ENCODE data around the gene SSBP4. TPM values are rescaled to one million over a fixed set of nuclear protein-coding genes. Genes with fewer than 3 reads are reported as not detected.

SSBP4 gene
- total RNA-seq, 2 experiments from 2014 or later: 198 to 204 TPM

DNA sequence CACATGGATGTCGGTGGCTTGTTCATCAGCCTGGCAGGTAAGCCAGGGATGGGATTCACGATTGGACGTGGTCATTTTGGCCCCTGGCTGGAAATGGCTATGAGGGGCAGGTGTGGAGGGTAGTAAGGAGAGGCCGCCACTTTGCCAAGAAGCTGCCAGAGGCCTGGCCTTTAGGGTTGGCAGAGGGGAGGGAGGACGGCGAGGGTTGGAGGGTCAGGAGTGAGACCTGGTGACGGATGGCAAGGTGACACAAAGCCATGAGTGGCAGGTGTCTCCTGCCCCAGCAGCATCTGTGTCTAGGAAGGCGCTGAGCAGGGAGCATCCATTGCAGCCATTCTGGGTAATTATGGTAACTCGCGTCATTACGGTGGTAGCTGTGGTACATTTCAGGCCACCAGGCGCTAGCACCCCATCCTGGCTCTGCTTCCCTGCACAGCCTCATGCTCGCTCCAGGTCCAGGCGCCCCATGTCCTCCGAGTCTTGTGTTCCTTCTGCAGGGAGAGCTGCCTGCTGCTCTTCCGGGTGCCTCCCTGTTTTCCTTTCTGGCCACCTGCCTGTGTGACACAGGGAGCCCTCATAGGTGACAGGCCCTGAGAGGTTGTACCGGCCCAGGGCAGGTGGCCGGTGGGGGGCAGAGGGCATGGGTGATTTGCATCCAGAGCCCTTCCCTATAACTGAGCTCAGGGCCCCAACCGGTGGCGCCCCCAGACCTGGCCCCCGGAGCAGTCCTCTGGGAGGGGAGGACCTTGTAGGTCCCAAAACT lies 4.2 kb downstream of the SSBP4 start:
- Mint-ChIP-seq H3K9me3 (ENCODE audit: insufficient read depth) (no peaks in the 10 kb centered on the region), H3K36me3 (ENCODE audit: low read depth) (peaks cover 32% of the 10 kb centered on the region), H3K4me3 (peak overlapping the region; percentile 93), H3K4me1 (ENCODE audit: low read depth) (peaks cover 77% of the 10 kb centered on the region), H3K27ac (peak overlapping the region; percentile 85), H3K27me3 (ENCODE audit: low read depth) (no peaks in the 10 kb centered on the region)
- POLR2A ChIA-PET: interaction anchor here (1.0 to 2.2 kb wide), 3 partner anchors 10 to 142 kb away, joined by 4 to 7 read pairs (median 5); partner anchors contain the start of gene JUND
- no peak for DNase-seq
- ATAC-seq: no peak
- CTCF ChIA-PET: no interaction called here

DNA sequence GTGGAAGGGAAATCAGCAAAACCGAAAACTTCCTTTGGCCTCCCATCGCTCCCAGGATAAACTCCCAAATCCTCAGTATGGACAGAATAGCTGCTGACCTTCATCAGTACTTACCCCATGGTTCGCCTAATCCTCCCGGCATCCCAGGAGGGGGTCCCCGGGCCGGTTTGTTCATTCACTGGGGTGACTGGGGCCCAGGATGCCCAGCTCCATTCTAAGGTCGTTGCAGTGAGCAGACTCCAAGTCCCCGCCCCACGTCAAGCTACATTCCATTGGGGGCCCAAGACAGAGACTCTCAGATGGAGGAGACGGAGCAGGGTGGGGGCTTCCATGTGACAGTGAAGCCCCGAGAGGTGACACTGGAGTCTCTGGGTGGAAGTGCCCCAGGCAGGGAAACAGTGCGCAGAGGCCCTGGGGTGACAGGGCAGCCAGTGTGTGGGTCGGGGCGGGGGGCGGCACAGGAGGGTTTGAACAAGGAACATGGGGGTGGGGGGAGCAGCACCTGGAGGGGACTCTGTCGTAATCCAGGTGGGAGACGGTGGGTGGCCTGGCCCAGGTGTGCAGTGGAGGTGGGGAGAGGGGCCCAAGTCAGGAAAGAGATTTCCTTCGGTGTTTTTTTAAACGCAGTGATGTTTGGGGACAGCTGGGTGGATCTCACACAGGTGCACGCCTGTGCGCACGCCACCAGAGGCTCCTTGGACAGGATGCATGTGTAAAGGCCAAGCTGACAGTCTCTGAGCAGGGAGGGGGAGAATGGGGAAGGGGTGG lies 5.1 kb downstream of the SSBP4 start:
- ChIA-PET POLR2A (interaction anchor here (1.0 to 1.2 kb wide), 2 partner anchors 10 to 102 kb away, joined by 4 to 5 read pairs; no protein-coding TSS in a partner anchor), CTCF (interaction anchor here (1.4 kb wide), 1 partner anchor 36 kb away, joined by 4 read pairs; no protein-coding TSS in a partner anchor)
- Mint-ChIP-seq H3K4me3 (peak overlapping the region; percentile 13), H3K9me3 (ENCODE audit: insufficient read depth) (no peaks in the 10 kb centered on the region), H3K4me1 (ENCODE audit: low read depth) (peaks cover 75% of the 10 kb centered on the region), H3K27me3 (ENCODE audit: low read depth) (no peaks in the 10 kb centered on the region), H3K27ac (peak overlapping the region; percentile 57), H3K36me3 (ENCODE audit: low read depth) (peaks cover 32% of the 10 kb centered on the region)
- ATAC-seq (no peak), DNase-seq (no peak)

DNA sequence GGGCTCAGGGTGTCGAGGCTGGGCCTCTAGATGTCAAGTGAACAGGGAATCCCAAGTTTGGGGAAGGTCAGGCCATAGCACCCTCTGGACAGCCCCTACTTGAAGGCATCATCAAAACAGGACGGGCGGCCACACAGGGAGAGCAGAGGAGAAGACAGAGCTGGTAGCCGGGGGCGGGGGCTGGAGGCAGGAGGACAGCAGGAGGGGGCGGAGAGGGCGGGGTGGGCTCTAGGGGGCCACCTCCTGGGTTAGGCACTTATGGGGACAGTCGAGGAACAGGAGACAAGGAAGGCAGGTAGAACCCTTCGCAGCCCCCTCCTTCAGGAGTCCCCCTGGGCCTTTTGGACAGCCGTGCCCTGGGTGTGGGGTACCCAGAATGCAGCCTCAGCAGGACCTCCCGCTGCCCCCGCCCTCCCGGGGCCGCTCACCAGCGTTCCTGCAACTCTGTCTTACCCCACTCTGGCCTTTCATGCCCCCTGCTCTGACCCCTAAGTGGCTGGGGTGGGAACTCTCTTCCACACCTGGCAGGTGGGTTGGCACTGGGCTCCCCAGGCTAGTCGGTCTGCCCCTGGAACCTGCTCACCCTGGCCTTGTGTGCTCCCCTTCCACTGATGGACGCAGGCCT lies 5.8 kb downstream of the SSBP4 start:
- Mint-ChIP-seq H3K4me1 (ENCODE audit: low read depth) (peaks cover 82% of the 10 kb centered on the region), H3K27ac (peak overlapping the region; percentile 34), H3K27me3 (ENCODE audit: low read depth) (no peaks in the 10 kb centered on the region), H3K9me3 (ENCODE audit: insufficient read depth) (no peaks in the 10 kb centered on the region), H3K4me3 (no peak overlapping the region), H3K36me3 (ENCODE audit: low read depth) (peaks cover 32% of the 10 kb centered on the region)
- ATAC-seq: no peak
- CTCF ChIA-PET: interaction anchor here (0.9 to 1.4 kb wide), 2 partner anchors 36 to 37 kb away, joined by 3 to 4 read pairs; no protein-coding TSS in a partner anchor
- no peak for DNase-seq
- POLR2A ChIA-PET: interaction anchor here (1.0 to 1.5 kb wide), 2 partner anchors 10 to 144 kb away, joined by 3 read pairs; partner anchors contain the start of gene JUND

DNA sequence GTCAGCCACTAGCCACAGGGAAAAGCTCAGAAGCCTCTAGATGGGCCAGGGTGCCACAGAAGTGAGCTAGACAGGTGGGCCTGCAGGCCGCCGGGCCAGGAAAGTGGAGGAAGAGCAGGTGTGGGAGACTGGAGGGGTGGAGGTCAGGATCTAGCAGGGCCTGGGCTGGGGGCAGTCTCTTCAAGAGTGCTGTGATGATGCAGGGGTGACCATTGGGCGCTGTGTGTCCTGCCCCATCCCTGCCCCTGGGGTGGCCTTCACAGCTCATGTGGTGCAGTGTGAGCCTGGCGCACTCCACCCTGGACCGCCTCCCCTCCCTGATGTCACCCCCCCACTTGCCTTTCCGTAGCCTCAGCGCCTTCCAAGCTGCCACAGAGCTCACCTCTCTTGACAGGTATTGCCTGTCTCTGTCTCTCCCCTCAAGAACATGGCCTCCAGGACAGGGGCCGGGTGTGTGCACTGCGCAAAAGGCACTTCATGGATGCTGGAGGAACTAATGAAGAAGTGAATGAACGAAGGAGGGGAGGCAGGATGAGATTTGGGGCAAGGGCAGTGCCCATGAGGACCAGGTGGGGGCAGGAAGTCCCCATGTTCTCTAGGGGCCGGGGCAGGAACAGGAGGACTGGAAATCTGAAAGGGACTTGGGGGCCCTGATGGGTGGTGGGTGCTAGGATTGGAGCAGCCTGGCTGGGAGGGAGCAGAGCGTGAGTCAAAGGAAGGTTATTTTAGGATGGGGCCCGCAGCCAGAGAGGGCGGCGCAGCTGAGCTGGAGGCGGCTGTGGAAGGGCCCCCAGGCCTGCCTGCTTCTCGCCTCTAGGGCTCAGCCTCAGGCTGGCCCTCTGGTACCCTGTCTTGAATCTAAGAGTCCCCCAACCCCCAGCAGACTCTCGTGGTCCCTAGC lies 6.6 kb downstream of the SSBP4 start:
- H3K27me3 Mint-ChIP-seq (ENCODE audit: low read depth): no peaks in the 10 kb centered on the region
- no peak for ATAC-seq
- H3K4me1 Mint-ChIP-seq (ENCODE audit: low read depth): peaks cover 86% of the 10 kb centered on the region
- ChIA-PET POLR2A (interaction anchor here (1.0 to 1.5 kb wide), 2 partner anchors 10 to 145 kb away, joined by 3 read pairs; partner anchors contain the start of gene JUND), CTCF (interaction anchor here (0.9 to 1.4 kb wide), 2 partner anchors 36 to 38 kb away, joined by 3 to 4 read pairs; no protein-coding TSS in a partner anchor)
- H3K27ac Mint-ChIP-seq: peak overlapping the region; percentile 54
- peaks cover 31% of the 10 kb centered on the region for H3K36me3 Mint-ChIP-seq (ENCODE audit: low read depth)
- DNase-seq: no peak
- H3K4me3 Mint-ChIP-seq: no peak overlapping the region
- no peaks in the 10 kb centered on the region for H3K9me3 Mint-ChIP-seq (ENCODE audit: insufficient read depth)

DNA sequence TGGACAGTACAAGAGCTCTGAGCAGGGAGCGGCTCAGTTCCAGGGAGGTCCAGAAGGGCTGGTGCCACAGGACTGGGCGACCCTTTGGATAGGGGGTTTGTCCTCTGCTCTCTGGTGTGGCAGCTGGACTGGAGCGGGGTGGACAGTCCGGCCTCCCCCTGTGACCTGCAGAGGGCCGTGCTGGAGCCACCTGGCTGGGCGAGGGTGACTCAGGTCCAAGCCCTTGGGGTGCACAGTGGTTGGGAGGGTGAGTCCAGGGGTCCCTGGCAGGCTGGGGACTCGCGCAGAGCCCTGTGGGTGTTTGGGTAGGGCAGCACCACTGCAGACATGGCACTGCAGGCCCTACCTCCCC lies 7.2 kb downstream of the SSBP4 start:
- Mint-ChIP-seq H3K9me3 (ENCODE audit: insufficient read depth) (no peaks in the 10 kb centered on the region), H3K36me3 (ENCODE audit: low read depth) (peaks cover 25% of the 10 kb centered on the region), H3K27me3 (ENCODE audit: low read depth) (no peaks in the 10 kb centered on the region), H3K4me3 (no peak overlapping the region), H3K4me1 (ENCODE audit: low read depth) (peaks cover 82% of the 10 kb centered on the region), H3K27ac (no peak overlapping the region)
- no peak for ATAC-seq
- ChIA-PET POLR2A (interaction anchor here (1.5 kb wide), 1 partner anchor 11 kb away, joined by 3 read pairs; no protein-coding TSS in a partner anchor), CTCF (no interaction called here)
- no peak for DNase-seq

DNA sequence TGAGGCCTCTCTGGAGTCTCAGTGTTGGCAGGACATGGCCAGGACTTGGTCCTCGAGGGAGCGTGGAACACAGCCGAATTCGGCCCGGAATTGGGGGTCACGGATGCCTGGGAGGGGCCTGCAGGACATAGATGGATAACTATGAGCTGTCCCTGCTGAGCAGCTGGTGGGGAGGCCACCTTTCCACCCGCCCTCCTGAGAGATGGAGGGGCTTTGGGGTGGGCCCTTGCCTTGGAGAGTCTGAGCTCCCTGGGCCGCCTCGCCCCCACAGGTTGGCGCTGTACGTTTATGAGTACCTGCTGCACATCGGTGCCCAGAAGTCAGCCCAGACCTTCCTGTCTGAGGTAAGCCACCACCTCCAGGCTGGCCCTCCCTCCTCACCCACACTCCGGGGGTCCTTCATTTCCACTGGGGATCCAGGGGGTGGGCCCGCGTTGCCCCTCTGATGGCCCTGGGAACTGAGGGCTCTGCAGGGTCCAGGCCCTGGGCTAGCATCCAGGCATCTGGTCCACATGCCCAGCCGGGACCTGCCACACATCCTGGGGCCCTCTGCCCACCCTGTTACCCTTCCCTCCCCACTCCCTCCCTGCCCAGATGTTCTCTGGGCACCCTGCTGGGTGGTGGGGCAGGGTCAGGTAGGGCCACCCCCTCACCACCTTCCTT lies 8.0 kb downstream of the SSBP4 start:
- POLR2A ChIA-PET: no interaction called here

DNA sequence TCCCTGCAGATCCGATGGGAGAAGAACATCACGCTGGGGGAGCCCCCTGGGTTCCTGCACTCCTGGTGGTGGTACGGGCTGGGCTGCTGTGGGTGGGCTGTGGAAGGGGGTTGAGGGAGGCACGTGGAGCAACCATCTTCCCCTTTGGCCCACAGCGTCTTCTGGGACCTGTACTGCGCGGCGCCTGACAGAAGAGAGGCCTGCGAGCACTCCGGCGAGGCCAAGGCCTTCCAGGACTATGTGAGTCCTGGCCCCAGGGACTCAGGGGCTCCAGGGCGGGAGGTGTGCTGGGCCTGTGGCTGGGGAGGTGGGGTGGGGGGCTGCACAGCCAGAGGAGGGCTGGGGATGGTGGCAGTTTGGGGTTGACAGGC lies 8.5 kb downstream of the SSBP4 start:
- Mint-ChIP-seq H3K27me3 (ENCODE audit: low read depth) (no peaks in the 10 kb centered on the region), H3K4me3 (no peak overlapping the region), H3K4me1 (ENCODE audit: low read depth) (peaks cover 78% of the 10 kb centered on the region), H3K36me3 (ENCODE audit: low read depth) (peaks cover 24% of the 10 kb centered on the region), H3K9me3 (ENCODE audit: insufficient read depth) (no peaks in the 10 kb centered on the region), H3K27ac (peak overlapping the region; percentile 43)
- ATAC-seq (no peak), DNase-seq (no peak)
- CTCF ChIA-PET: interaction anchor here (2.2 kb wide), 1 partner anchor 8 kb away, joined by 10 read pairs; the partner anchor contains the start of gene SSBP4
- POLR2A ChIA-PET: interaction anchor here (1.5 kb wide), 1 partner anchor 8 kb away, joined by 4 read pairs; no protein-coding TSS in a partner anchor

More for the DNA sequence above, 8.0 kb downstream of the SSBP4 start:
- H3K4me3 Mint-ChIP-seq: no peak overlapping the region
- DNase-seq: no peak
- CTCF ChIA-PET: no interaction called here
- H3K9me3 Mint-ChIP-seq (ENCODE audit: insufficient read depth): no peaks in the 10 kb centered on the region
- H3K4me1 Mint-ChIP-seq (ENCODE audit: low read depth): peaks cover 80% of the 10 kb centered on the region
- H3K27ac Mint-ChIP-seq: peak overlapping the region; percentile 61
- H3K36me3 Mint-ChIP-seq (ENCODE audit: low read depth): peaks cover 25% of the 10 kb centered on the region
- ATAC-seq: no peak
- H3K27me3 Mint-ChIP-seq (ENCODE audit: low read depth): no peaks in the 10 kb centered on the region

DNA sequence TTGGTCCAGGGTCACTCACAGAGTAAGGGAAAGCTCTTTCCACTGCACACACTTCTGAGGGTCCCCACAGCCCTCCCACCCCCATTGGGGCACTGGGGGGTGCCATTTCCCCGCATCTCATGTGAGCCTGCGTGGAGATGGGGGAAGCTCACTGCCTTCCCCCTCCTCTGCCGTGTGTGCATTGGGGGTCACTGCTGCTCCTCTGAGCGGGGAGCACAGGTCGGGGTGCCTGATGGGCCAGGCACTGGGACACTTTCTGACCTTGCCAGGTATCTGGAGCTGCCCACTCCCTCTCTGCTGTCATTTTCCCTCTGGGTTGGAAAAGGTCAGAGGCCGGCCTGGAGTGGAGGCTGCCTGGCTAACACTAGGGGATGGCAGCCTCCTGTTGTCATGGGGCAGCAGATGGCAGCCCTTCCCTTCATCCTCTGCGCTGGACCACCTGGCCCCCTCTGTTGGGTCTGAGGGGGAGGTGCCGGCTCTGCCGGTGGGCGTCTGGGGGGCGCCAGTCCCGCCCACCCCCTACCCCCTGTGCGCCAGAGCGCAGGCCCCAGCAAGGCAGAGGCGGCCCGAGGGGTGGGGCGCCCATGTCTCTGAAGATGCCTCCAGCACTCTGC lies 9.1 kb downstream of the SSBP4 start:
- H3K27me3 Mint-ChIP-seq (ENCODE audit: low read depth): no peaks in the 10 kb centered on the region
- ATAC-seq (no peak), DNase-seq (no peak)
- peaks cover 75% of the 10 kb centered on the region for H3K4me1 Mint-ChIP-seq (ENCODE audit: low read depth)
- no peak overlapping the region for H3K4me3 Mint-ChIP-seq
- H3K36me3 Mint-ChIP-seq (ENCODE audit: low read depth): peaks cover 18% of the 10 kb centered on the region
- peak overlapping the region; percentile 75 for H3K27ac Mint-ChIP-seq
- POLR2A ChIA-PET: interaction anchor here (0.9 to 1.5 kb wide), 3 partner anchors 8 to 12 kb away, joined by 4 to 5 read pairs (median 5); no protein-coding TSS in a partner anchor
- H3K9me3 Mint-ChIP-seq (ENCODE audit: insufficient read depth): no peaks in the 10 kb centered on the region
- CTCF ChIA-PET: interaction anchor here (1.5 to 2.2 kb wide), 2 partner anchors 9 to 39 kb away, joined by 3 to 10 read pairs; partner anchors contain the start of gene SSBP4

DNA sequence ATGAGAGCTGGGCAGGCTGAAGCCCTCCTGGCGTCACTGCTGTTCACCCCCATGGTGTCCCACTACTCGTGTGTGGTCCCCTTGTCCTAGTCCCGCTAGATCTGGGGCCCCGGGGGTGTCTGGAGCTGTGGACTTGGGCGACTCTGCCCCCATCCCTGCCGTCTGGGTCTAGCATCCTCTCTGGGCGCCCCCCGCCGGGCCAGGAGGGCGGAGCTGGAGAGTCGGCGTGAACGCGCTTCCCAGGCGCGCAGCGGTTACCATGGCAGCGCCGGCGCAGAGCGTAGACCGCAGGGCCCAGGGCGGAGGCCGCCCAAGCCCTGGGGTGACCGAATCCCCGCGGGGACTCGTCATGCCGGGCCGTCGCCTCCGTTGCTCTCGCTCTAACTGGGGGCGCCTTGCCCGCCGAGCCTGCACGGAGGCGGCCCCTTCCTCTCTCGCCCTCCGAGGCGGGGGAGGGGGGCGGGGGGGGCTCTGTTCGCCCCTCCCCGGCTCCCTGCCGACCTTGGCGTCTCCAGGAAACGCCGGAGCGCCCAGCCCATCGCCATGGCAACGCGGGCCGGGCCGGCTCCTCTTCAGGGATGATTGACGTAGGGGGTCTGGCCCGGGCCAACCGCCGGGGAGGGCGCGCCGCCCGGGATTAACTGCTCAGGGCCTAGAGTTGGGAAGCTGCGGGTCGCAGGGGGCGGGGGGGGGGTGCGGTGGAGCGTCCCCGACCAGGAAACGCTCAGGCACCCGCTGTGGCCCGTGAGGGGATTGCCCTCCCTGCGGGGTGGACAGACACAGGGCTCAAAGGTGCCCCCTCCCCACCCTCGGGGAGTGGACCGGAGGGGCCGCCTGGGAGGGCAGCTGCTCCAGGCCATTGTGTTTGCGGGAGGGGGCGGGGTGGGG lies 9.8 kb downstream of the SSBP4 start:
- DNase-seq (peak; percentile 91), ATAC-seq (peak; percentile 82)
- Mint-ChIP-seq H3K27me3 (ENCODE audit: low read depth) (no peaks in the 10 kb centered on the region), H3K9me3 (ENCODE audit: insufficient read depth) (no peaks in the 10 kb centered on the region), H3K36me3 (ENCODE audit: low read depth) (peaks cover 15% of the 10 kb centered on the region), H3K4me1 (ENCODE audit: low read depth) (peaks cover 68% of the 10 kb centered on the region), H3K4me3 (peak overlapping the region; percentile 67), H3K27ac (peak overlapping the region; percentile 88)
- ChIA-PET CTCF (interaction anchor here (1.5 to 2.2 kb wide), 2 partner anchors 9 to 40 kb away, joined by 3 to 10 read pairs; partner anchors contain the start of gene SSBP4), POLR2A (interaction anchor here (0.9 to 1.5 kb wide), 3 partner anchors 9 to 12 kb away, joined by 4 to 5 read pairs (median 5); no protein-coding TSS in a partner anchor)

Measured in activated CD8-positive, alpha-beta T cell treated with anti-CD3 and anti-CD28 coated beads, Interleukin-2, amount 10 ng/mL, durations not matched to agents 7 days and 5 days (primary cell).